ENCODE data around the gene POU2F3. TPM values are rescaled to one million over a fixed set of nuclear protein-coding genes. Genes with fewer than 3 reads are reported as not detected.

The POU2F3 gene
- total and polyA plus RNA-seq, 4 donors = 0.31 to 2.4 TPM; not detected in 2

DNA sequence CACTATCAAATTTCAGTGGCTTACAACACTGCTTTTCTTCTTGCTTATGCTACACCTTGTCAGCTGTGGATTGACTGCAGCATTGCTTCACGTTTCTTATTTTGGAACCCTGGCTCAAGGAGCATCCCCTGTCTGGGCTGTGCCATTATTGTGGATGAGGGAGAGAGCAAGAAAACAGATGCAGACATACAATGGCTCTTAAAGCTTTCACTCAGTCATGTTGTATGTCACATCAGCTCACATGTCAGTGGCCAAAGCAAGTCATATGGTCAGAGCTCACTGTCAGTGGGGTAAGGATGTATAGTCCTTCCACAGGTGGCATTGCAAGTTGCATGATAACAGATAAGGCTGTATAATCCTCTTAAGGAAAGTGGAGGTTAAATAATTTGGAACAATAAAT, 106.3 kb downstream of the POU2F3 start:
- intact Hi-C loops (cut with DNase I) = no loop called here
- no peak overlapping the region for H3K27ac ChIP-seq (ENCODE audit: low read depth in 1 of 2, low read length in 2 of 2)
- DNase-seq = no peak
- no peaks in the 10 kb centered on the region for H3K9me3 ChIP-seq (ENCODE audit: control insufficient read depth, low read length)
- no peaks in the 10 kb centered on the region for H3K27me3 ChIP-seq (ENCODE audit: control insufficient read depth in 1 of 2, insufficient read depth in 2 of 2, low read length in 1 of 2)
- no peak overlapping the region for H3K4me3 ChIP-seq (ENCODE audit: low read length in 2 of 2)
- no peak for ATAC-seq (ENCODE audit: low FRiP score)
- WGBS, 2 donors = 0 to 8% methylated on average over 1 of the region's 1 CpG
- H3K4me1 ChIP-seq (ENCODE audit: control insufficient read depth in 1 of 2, insufficient read depth in 2 of 2, low read length in 2 of 2) = peaks cover 1 to 12% of the 10 kb centered on the region in 2 donors
- no peaks in the 10 kb centered on the region for H3K36me3 ChIP-seq (ENCODE audit: control insufficient read depth in 1 of 2, insufficient read depth in 2 of 2, low read length in 1 of 2)

DNA sequence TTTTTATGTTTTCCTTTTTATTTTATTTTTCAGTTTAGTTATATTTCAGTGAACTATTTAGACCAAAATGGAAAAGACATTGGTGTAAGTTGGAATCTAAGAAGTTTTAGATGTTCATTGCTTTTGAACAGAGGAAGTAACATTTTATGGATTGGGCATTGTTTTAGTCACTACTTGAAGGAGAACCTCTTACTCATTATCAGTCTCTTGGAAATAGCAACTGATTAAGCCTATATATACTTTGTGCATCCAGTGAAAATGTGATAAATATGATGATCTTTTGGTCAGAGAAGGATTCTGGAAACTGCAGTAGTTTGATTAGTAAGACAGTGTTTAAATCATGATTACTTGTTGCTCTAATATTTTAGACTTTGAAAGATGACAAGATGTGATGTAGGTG, 110.7 kb downstream of the POU2F3 start:
- Histone ChIP-seq H3K9me3 (ENCODE audit: control insufficient read depth, low read length) (no peaks in the 10 kb centered on the region), H3K27me3 (ENCODE audit: control insufficient read depth in 1 of 2, insufficient read depth in 2 of 2, low read length in 1 of 2) (no peaks in the 10 kb centered on the region), H3K4me1 (ENCODE audit: control insufficient read depth in 1 of 2, insufficient read depth in 2 of 2, low read length in 2 of 2) (peaks cover 1 to 4% of the 10 kb centered on the region in 2 donors), H3K36me3 (ENCODE audit: control insufficient read depth in 1 of 2, insufficient read depth in 2 of 2, low read length in 1 of 2) (no peaks in the 10 kb centered on the region), H3K27ac (ENCODE audit: low read depth in 1 of 2, low read length in 2 of 2) (no peak overlapping the region), H3K4me3 (ENCODE audit: low read length in 2 of 2) (no peak overlapping the region)
- intact Hi-C loops (cut with DNase I) = no loop called here
- no peak for DNase-seq
- no peak for ATAC-seq (ENCODE audit: low FRiP score)

GRCh38 chr11:120352405-120352804, 112.5 kb downstream of the POU2F3 start:
- Histone ChIP-seq H3K4me3 (ENCODE audit: low read length in 2 of 2) (no peak overlapping the region), H3K27ac (ENCODE audit: low read depth in 1 of 2, low read length in 2 of 2) (no peak overlapping the region), H3K9me3 (ENCODE audit: control insufficient read depth, low read length) (no peaks in the 10 kb centered on the region), H3K36me3 (ENCODE audit: control insufficient read depth in 1 of 2, insufficient read depth in 2 of 2, low read length in 1 of 2) (no peaks in the 10 kb centered on the region), H3K4me1 (ENCODE audit: control insufficient read depth in 1 of 2, insufficient read depth in 2 of 2, low read length in 2 of 2) (peaks cover 1 to 4% of the 10 kb centered on the region in 2 donors), H3K27me3 (ENCODE audit: control insufficient read depth in 1 of 2, insufficient read depth in 2 of 2, low read length in 1 of 2) (no peaks in the 10 kb centered on the region)
- DNase-seq (no peak), ATAC-seq (ENCODE audit: low FRiP score) (no peak)
- 65 to 67% methylated on average over 6 of the region's 6 CpGs for WGBS, 2 donors
- intact Hi-C loops (cut with DNase I) = no loop called here

- peaks cover 1 to 4% of the 10 kb centered on the region in 2 donors for H3K4me1 ChIP-seq (ENCODE audit: control insufficient read depth in 1 of 2, insufficient read depth in 2 of 2, low read length in 2 of 2)
- ATAC-seq (ENCODE audit: low FRiP score) = no peak
- no peak overlapping the region for H3K4me3 ChIP-seq (ENCODE audit: low read length in 2 of 2)
Observed at GRCh38 chr11:120354068-120354467, 114.1 kb downstream of the POU2F3 start.

GRCh38 chr11:120354779-120355178, 114.8 kb downstream of the POU2F3 start:
- Histone ChIP-seq H3K4me1 (ENCODE audit: control insufficient read depth in 1 of 2, insufficient read depth in 2 of 2, low read length in 2 of 2) (peaks cover 1 to 4% of the 10 kb centered on the region in 2 donors), H3K4me3 (ENCODE audit: low read length in 2 of 2) (no peak overlapping the region), H3K36me3 (ENCODE audit: control insufficient read depth in 1 of 2, insufficient read depth in 2 of 2, low read length in 1 of 2) (no peaks in the 10 kb centered on the region), H3K9me3 (ENCODE audit: control insufficient read depth, low read length) (no peaks in the 10 kb centered on the region), H3K27ac (ENCODE audit: low read depth in 1 of 2, low read length in 2 of 2) (no peak overlapping the region), H3K27me3 (ENCODE audit: control insufficient read depth in 1 of 2, insufficient read depth in 2 of 2, low read length in 1 of 2) (no peaks in the 10 kb centered on the region)
- intact Hi-C loops (cut with DNase I) = no loop called here
- WGBS, 2 donors = 76 to 79% methylated on average over 6 of the region's 6 CpGs
- no peak for DNase-seq
- ATAC-seq (ENCODE audit: low FRiP score) = no peak

More at GRCh38 chr11:120354068-120354467, 114.1 kb downstream of the POU2F3 start:
- H3K9me3 ChIP-seq (ENCODE audit: control insufficient read depth, low read length) = no peaks in the 10 kb centered on the region
- H3K36me3 ChIP-seq (ENCODE audit: control insufficient read depth in 1 of 2, insufficient read depth in 2 of 2, low read length in 1 of 2) = no peaks in the 10 kb centered on the region
- intact Hi-C loops (cut with DNase I) = no loop called here
- H3K27ac ChIP-seq (ENCODE audit: low read depth in 1 of 2, low read length in 2 of 2) = no peak overlapping the region
- DNase-seq = no peak
- WGBS, 2 donors = 42 to 54% methylated on average over 1 of the region's 1 CpG
- no peaks in the 10 kb centered on the region for H3K27me3 ChIP-seq (ENCODE audit: control insufficient read depth in 1 of 2, insufficient read depth in 2 of 2, low read length in 1 of 2)

DNA sequence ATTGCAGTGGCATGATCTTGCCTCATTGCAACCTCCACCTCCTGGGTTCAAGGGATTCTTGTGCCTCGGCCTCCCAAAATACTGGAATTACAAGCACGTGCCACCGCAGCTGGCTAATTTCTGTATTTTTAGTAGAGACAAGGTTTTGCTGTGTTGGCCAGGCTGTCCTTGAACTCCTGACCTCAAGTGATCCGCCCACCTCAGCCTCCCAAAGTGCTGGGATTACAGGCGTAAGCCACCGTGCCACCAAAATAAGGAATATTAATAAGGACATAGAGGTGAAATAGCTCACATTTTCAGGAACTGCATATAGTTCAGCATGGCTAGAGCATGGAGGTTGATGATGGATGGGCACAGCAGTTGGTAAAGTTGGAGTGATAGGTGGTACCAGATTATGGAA, 117.7 kb downstream of the POU2F3 start:
- intact Hi-C loops (cut with DNase I) = no loop called here
- Histone ChIP-seq H3K9me3 (ENCODE audit: control insufficient read depth, low read length) (no peaks in the 10 kb centered on the region), H3K36me3 (ENCODE audit: control insufficient read depth in 1 of 2, insufficient read depth in 2 of 2, low read length in 1 of 2) (no peaks in the 10 kb centered on the region), H3K4me1 (ENCODE audit: control insufficient read depth in 1 of 2, insufficient read depth in 2 of 2, low read length in 2 of 2) (peaks cover 1 to 4% of the 10 kb centered on the region in 2 donors), H3K27ac (ENCODE audit: low read depth in 1 of 2, low read length in 2 of 2) (no peak overlapping the region), H3K27me3 (ENCODE audit: control insufficient read depth in 1 of 2, insufficient read depth in 2 of 2, low read length in 1 of 2) (no peaks in the 10 kb centered on the region), H3K4me3 (ENCODE audit: low read length in 2 of 2) (no peak overlapping the region)
- ATAC-seq (ENCODE audit: low FRiP score) = no peak
- 92 to 95% methylated on average over 6 of the region's 6 CpGs for WGBS, 2 donors
- DNase-seq = no peak

- intact Hi-C loops (cut with DNase I) = no loop called here
- peaks cover 3 to 4% of the 10 kb centered on the region in 2 donors for H3K4me1 ChIP-seq (ENCODE audit: control insufficient read depth in 1 of 2, insufficient read depth in 2 of 2, low read length in 2 of 2)
- no peak overlapping the region for H3K27ac ChIP-seq (ENCODE audit: low read depth in 1 of 2, low read length in 2 of 2)
- no peak for ATAC-seq (ENCODE audit: low FRiP score)
- no peak overlapping the region for H3K4me3 ChIP-seq (ENCODE audit: low read length in 2 of 2)
- 87% methylated on average over 3 of the region's 3 CpGs for WGBS, 2 donors
- no peaks in the 10 kb centered on the region for H3K27me3 ChIP-seq (ENCODE audit: control insufficient read depth in 1 of 2, insufficient read depth in 2 of 2, low read length in 1 of 2)
- no peaks in the 10 kb centered on the region for H3K36me3 ChIP-seq (ENCODE audit: control insufficient read depth in 1 of 2, insufficient read depth in 2 of 2, low read length in 1 of 2)
- DNase-seq = no peak
- H3K9me3 ChIP-seq (ENCODE audit: control insufficient read depth, low read length) = no peaks in the 10 kb centered on the region
Observed at GRCh38 chr11:120358729-120359128, 118.8 kb downstream of the POU2F3 start.

- Histone ChIP-seq H3K4me3 (ENCODE audit: low read length in 2 of 2) (no peak overlapping the region), H3K4me1 (ENCODE audit: control insufficient read depth in 1 of 2, insufficient read depth in 2 of 2, low read length in 2 of 2) (peaks cover 2 to 3% of the 10 kb centered on the region in 2 donors), H3K36me3 (ENCODE audit: control insufficient read depth in 1 of 2, insufficient read depth in 2 of 2, low read length in 1 of 2) (no peaks in the 10 kb centered on the region), H3K9me3 (ENCODE audit: control insufficient read depth, low read length) (no peaks in the 10 kb centered on the region), H3K27me3 (ENCODE audit: control insufficient read depth in 1 of 2, insufficient read depth in 2 of 2, low read length in 1 of 2) (no peaks in the 10 kb centered on the region), H3K27ac (ENCODE audit: low read depth in 1 of 2, low read length in 2 of 2) (no peak overlapping the region)
- DNase-seq (no peak), ATAC-seq (ENCODE audit: low FRiP score) (peak; percentile 38)
- intact Hi-C loops (cut with DNase I) = no loop called here
Observed at GRCh38 chr11:120363436-120363835, 123.5 kb downstream of the POU2F3 start.

GRCh38 chr11:120365512-120365911, 125.6 kb downstream of the POU2F3 start:
- Histone ChIP-seq H3K4me3 (ENCODE audit: low read length in 2 of 2) (no peak overlapping the region), H3K4me1 (ENCODE audit: control insufficient read depth in 1 of 2, insufficient read depth in 2 of 2, low read length in 2 of 2) (peaks cover 2 to 3% of the 10 kb centered on the region in 2 donors), H3K27ac (ENCODE audit: low read depth in 1 of 2, low read length in 2 of 2) (no peak overlapping the region), H3K36me3 (ENCODE audit: control insufficient read depth in 1 of 2, insufficient read depth in 2 of 2, low read length in 1 of 2) (no peaks in the 10 kb centered on the region), H3K27me3 (ENCODE audit: control insufficient read depth in 1 of 2, insufficient read depth in 2 of 2, low read length in 1 of 2) (no peaks in the 10 kb centered on the region), H3K9me3 (ENCODE audit: control insufficient read depth, low read length) (no peaks in the 10 kb centered on the region)
- no peak for ATAC-seq (ENCODE audit: low FRiP score)
- no peak for DNase-seq
- intact Hi-C loops (cut with DNase I) = no loop called here
